Astrocyte (in vitro differentiated cells and primary cell): Measurements from ENCODE around the gene RUNX1. TPM values are rescaled to one million over a fixed set of nuclear protein-coding genes. Genes with fewer than 3 reads are reported as not detected.

Experiments used
- DNase-seq: peaks from one replicate; pipeline ENCODE4 v3.0.0-alpha.2; 2010; ENCODE audit warnings: low read depth
- FAIRE-seq: peaks from 2 replicates; lab custom pipeline; 2011; peaks lifted over from hg19 to GRCh38; lab: Jason Lieb, UNC
- H2AFZ ChIP-seq: 2 replicates; pipeline ENCODE4 v1.6.0; 2012; ENCODE audit warnings: low read depth, low read length, inconsistent platforms
- H3K27ac ChIP-seq: 2 replicates; pipeline ENCODE4 v1.5.1; 2011; ENCODE audit warnings: low read depth, low read length, inconsistent platforms
- H3K27me3 ChIP-seq: 2 replicates; pipeline ENCODE4 v1.6.0; 2011; ENCODE audit warnings: low read length, inconsistent platforms; ENCODE audit not compliant: insufficient read depth
- H3K36me3 ChIP-seq: 2 replicates; pipeline ENCODE4 v1.5.1; 2011; ENCODE audit warnings: low read length, inconsistent platforms; ENCODE audit not compliant: insufficient read depth
- H3K4me1 ChIP-seq: 2 replicates; pipeline ENCODE4 v1.5.1; 2011; ENCODE audit warnings: low read length, inconsistent platforms; ENCODE audit not compliant: insufficient read depth
- H3K4me2 ChIP-seq: 2 replicates; pipeline ENCODE4 v1.6.0; 2012; ENCODE audit warnings: low read length, inconsistent platforms
- H3K4me3 ChIP-seq: 2 replicates; pipeline ENCODE4 v1.5.1; 2011; ENCODE audit warnings: low read depth, mild to moderate bottlenecking, low read length, inconsistent platforms; ENCODE audit not compliant: insufficient read depth
- H3K79me2 ChIP-seq: 2 replicates; pipeline ENCODE4 v1.6.0; 2012; ENCODE audit warnings: mild to moderate bottlenecking, low read length, inconsistent platforms; ENCODE audit not compliant: insufficient read depth
- H3K9ac ChIP-seq: 2 replicates; pipeline ENCODE4 v1.6.0; 2012; ENCODE audit warnings: mild to moderate bottlenecking, low read length, inconsistent platforms
- H3K9me3 ChIP-seq: 2 replicates; pipeline ENCODE4 v1.5.1; 2012; ENCODE audit warnings: low read depth, mild to moderate bottlenecking, low read length, inconsistent platforms; ENCODE audit not compliant: insufficient read depth
- H4K20me1 ChIP-seq: 2 replicates; pipeline ENCODE4 v1.6.0; 2012; ENCODE audit warnings: low read length, inconsistent platforms; ENCODE audit not compliant: insufficient read depth
- H3K27ac Mint-ChIP-seq: one replicate; pipeline ENCODE4 v1.8.0; 2021; ENCODE audit warnings: mild to moderate bottlenecking, mixed read lengths; ENCODE audit not compliant: unreplicated experiment
- H3K27me3 Mint-ChIP-seq: one replicate; pipeline ENCODE4 v1.8.0; 2021; ENCODE audit warnings: low read depth, mixed read lengths; ENCODE audit not compliant: unreplicated experiment
- H3K36me3 Mint-ChIP-seq: one replicate; pipeline ENCODE4 v1.8.0; 2021; ENCODE audit warnings: low read depth, mixed read lengths; ENCODE audit not compliant: unreplicated experiment
- H3K4me1 Mint-ChIP-seq: one replicate; pipeline ENCODE4 v1.8.0; 2021; ENCODE audit warnings: low read depth, mixed read lengths; ENCODE audit not compliant: unreplicated experiment
- H3K4me3 Mint-ChIP-seq: one replicate; pipeline ENCODE4 v1.8.0; 2021; ENCODE audit warnings: mild to moderate bottlenecking, moderate library complexity, mixed read lengths; ENCODE audit not compliant: unreplicated experiment
- H3K9me3 Mint-ChIP-seq: one replicate; pipeline ENCODE4 v1.8.0; 2021; ENCODE audit warnings: mild to moderate bottlenecking, mixed read lengths; ENCODE audit not compliant: unreplicated experiment
- EZH2 ChIP-seq: IDR thresholded peaks from 2 replicates; pipeline ENCODE4 v1.6.1; 2012; ENCODE audit warnings: mild to moderate bottlenecking, low read length, inconsistent platforms; ENCODE audit not compliant: insufficient read depth
- total RNA-seq: library from RNA; stranded (reverse); gene quantifications from 2 replicates; pipeline ENCODE4 v1.2.1, GENCODE V29; 2021
- TF ChIP-seq, protein P1 (sequence below): IDR thresholded peaks from 2 replicates; pipeline ENCODE4 v1.5.1; 2011; ENCODE audit warnings: low read depth, mild to moderate bottlenecking, inconsistent platforms, low read length, moderate library complexity; ENCODE audit not compliant: insufficient read depth

The RUNX1 gene
- total RNA-seq, 1 donor from 2014 or later: 84.6 TPM

DNA sequence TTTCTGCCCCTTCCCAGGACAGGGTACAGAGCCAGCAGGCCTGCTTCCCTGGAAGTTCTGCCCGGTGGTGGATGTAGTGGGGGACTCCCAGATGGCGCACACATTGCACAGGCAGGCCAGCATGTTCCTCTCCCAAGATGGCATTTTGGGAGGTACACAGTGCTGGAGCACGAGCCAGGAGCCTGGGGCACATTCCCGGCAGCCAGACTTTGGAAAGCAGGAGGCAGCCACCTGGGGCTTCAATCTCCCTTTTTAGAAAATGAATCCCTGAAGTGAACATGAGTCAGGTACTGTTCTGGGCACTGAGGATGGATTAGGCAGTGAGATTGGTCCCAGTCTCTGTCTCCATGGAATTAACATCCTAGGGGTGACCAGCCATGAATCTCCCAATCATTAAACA is 56.9 kb downstream of the RUNX1 start:
- no peaks in the 10 kb centered on the region for H4K20me1 ChIP-seq
- no peak overlapping the region for H3K27ac Mint-ChIP-seq
- no peak overlapping the region for H3K4me3 Mint-ChIP-seq
- peaks cover 49% of the 10 kb centered on the region for H3K4me1 Mint-ChIP-seq
- TF ChIP-seq, protein P1, sequence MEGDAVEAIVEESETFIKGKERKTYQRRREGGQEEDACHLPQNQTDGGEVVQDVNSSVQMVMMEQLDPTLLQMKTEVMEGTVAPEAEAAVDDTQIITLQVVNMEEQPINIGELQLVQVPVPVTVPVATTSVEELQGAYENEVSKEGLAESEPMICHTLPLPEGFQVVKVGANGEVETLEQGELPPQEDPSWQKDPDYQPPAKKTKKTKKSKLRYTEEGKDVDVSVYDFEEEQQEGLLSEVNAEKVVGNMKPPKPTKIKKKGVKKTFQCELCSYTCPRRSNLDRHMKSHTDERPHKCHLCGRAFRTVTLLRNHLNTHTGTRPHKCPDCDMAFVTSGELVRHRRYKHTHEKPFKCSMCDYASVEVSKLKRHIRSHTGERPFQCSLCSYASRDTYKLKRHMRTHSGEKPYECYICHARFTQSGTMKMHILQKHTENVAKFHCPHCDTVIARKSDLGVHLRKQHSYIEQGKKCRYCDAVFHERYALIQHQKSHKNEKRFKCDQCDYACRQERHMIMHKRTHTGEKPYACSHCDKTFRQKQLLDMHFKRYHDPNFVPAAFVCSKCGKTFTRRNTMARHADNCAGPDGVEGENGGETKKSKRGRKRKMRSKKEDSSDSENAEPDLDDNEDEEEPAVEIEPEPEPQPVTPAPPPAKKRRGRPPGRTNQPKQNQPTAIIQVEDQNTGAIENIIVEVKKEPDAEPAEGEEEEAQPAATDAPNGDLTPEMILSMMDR: no peak
- no peak for TF ChIP-seq EZH2
- no peak overlapping the region for H3K27ac ChIP-seq
- H3K9ac ChIP-seq: no peak overlapping the region
- H3K9me3 Mint-ChIP-seq: no peaks in the 10 kb centered on the region
- no peaks in the 10 kb centered on the region for H3K27me3 Mint-ChIP-seq
- H3K27me3 ChIP-seq: no peaks in the 10 kb centered on the region
- no peak overlapping the region for H3K4me3 ChIP-seq
- no peaks in the 10 kb centered on the region for H3K36me3 Mint-ChIP-seq
- no peak overlapping the region for H2AFZ ChIP-seq
- DNase-seq: no peak
- no peak for FAIRE-seq
- no peak overlapping the region for H3K4me2 ChIP-seq
- no peaks in the 10 kb centered on the region for H3K36me3 ChIP-seq
- peaks cover 9% of the 10 kb centered on the region for H3K79me2 ChIP-seq
- H3K9me3 ChIP-seq: no peaks in the 10 kb centered on the region
- peaks cover 32% of the 10 kb centered on the region for H3K4me1 ChIP-seq

GRCh38 chr21:34991366-34991957 is 57.6 kb downstream of the RUNX1 start:
- H3K9ac ChIP-seq: no peak overlapping the region
- H3K4me1 ChIP-seq: peaks cover 37% of the 10 kb centered on the region
- no peak for TF ChIP-seq EZH2
- TF ChIP-seq, protein P1: no peak
- Mint-ChIP-seq H3K9me3 (no peaks in the 10 kb centered on the region), H3K27ac (peak overlapping the region; percentile 48), H3K27me3 (no peaks in the 10 kb centered on the region), H3K4me3 (peak overlapping the region; percentile 24), H3K4me1 (peaks cover 49% of the 10 kb centered on the region), H3K36me3 (no peaks in the 10 kb centered on the region)
- H3K4me2 ChIP-seq: no peak overlapping the region
- H4K20me1 ChIP-seq: no peaks in the 10 kb centered on the region
- no peaks in the 10 kb centered on the region for H3K27me3 ChIP-seq
- no peak for FAIRE-seq
- no peaks in the 10 kb centered on the region for H3K9me3 ChIP-seq
- no peak overlapping the region for H2AFZ ChIP-seq
- H3K36me3 ChIP-seq: no peaks in the 10 kb centered on the region
- no peak overlapping the region for H3K27ac ChIP-seq
- DNase-seq: no peak
- peaks cover 9% of the 10 kb centered on the region for H3K79me2 ChIP-seq
- no peak overlapping the region for H3K4me3 ChIP-seq

GRCh38 chr21:34990842-34991241 is 58.3 kb downstream of the RUNX1 start:
- Histone ChIP-seq H3K79me2 (peaks cover 9% of the 10 kb centered on the region), H3K27ac (no peak overlapping the region), H3K36me3 (no peaks in the 10 kb centered on the region), H3K4me3 (no peak overlapping the region), H3K4me1 (peaks cover 35% of the 10 kb centered on the region), H3K4me2 (no peak overlapping the region), H2AFZ (no peak overlapping the region), H4K20me1 (no peaks in the 10 kb centered on the region), H3K9ac (no peak overlapping the region), H3K9me3 (no peaks in the 10 kb centered on the region), H3K27me3 (no peaks in the 10 kb centered on the region)
- peaks cover 48% of the 10 kb centered on the region for H3K4me1 Mint-ChIP-seq
- no peak overlapping the region for H3K4me3 Mint-ChIP-seq
- no peaks in the 10 kb centered on the region for H3K9me3 Mint-ChIP-seq
- no peaks in the 10 kb centered on the region for H3K27me3 Mint-ChIP-seq
- DNase-seq: no peak
- peak overlapping the region; percentile 23 for H3K27ac Mint-ChIP-seq
- FAIRE-seq: no peak
- no peaks in the 10 kb centered on the region for H3K36me3 Mint-ChIP-seq
- no peak for TF ChIP-seq EZH2
- TF ChIP-seq, protein P1: no peak
